ENCODE measurements around the gene PGAP6.
"Not testable (repeated sequence)": the region's sequence is repeated elsewhere in the genome, so short reads cannot be mapped to it uniquely, and the experiment has no call there.

Gene PGAP6

DNA sequence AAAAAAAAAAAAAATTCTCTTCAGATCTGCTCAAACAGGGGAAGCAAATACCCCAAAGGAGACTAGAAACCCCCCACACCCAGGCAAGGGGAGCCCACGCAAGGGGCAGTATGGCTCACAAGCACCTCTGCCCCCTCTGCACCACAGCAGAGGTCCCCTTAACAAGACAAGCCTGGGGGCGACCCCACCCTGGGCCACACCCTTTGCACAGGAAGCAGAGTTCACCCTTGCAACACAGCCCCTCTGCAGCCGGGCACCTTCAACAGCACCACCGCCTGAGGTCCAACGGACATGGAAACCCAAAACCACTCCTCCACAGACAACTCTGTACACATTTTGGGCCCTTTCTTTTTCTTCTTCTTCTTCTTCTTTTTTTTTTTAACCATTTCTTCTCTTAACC is 42.1 kb downstream of the PGAP6 start:
- no peak for FAIRE-seq
- no peak for TF ChIP-seq CTCF (IDR thresholded peaks at IDR 0.05; ENCODE audit: insufficient read depth, missing control alignments)
- DNase-seq (ENCODE audit: insufficient read length, low spot score): no peak

- no peak for TF ChIP-seq CTCF (IDR thresholded peaks at IDR 0.05; ENCODE audit: insufficient read depth, missing control alignments)
- FAIRE-seq (no peak), DNase-seq (ENCODE audit: insufficient read length, low spot score) (no peak)
Observed at GRCh38 chr16:337975-338575, 43.7 kb downstream of the PGAP6 start.

DNA sequence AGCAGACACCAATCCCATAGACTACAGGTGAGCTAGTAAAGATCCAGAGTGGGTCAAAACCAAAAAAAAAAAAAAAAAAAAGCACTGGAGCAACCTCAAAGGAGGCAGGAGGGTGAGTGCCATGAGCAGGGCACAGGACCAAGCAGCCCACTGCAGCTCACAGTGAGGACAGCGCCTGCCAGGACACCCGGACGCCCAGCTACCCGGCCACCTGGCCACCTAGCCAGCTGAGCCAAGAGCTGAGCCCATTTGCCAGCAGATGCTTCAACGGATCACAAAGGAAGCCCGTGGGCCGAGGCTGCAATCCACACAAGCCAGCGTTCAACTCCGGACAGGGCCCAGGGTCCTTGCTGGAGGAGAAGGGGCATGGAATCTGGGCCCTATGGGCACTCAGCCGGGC is 44.3 kb downstream of the PGAP6 start:
- FAIRE-seq: no peak
- no peak for DNase-seq (ENCODE audit: insufficient read length, low spot score)
- TF ChIP-seq CTCF (IDR thresholded peaks at IDR 0.05; ENCODE audit: insufficient read depth, missing control alignments): no peak

DNA sequence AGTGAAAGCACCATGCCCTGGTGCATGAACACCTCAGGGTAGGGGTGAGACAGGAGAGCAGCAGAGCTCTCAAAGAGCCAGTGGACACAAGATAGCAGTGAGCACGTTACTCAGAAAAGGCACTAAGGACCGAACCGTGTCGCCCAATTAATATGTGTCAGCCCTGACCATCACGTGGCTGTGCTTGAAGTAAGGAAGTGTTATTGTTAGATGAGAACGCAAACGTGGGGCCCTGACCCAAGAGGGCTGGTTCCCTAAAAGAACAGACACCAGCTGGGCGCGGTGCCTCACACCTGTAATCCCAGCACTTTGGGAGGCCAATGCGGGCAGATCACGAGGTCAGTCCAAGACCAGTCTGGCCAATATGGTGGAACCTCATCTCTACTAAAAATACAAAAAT is 45.5 kb downstream of the PGAP6 start:
- TF ChIP-seq CTCF (IDR thresholded peaks at IDR 0.05; ENCODE audit: insufficient read depth, missing control alignments): no peak
- no peak for FAIRE-seq
- no peak for DNase-seq (ENCODE audit: insufficient read length, low spot score)

DNA sequence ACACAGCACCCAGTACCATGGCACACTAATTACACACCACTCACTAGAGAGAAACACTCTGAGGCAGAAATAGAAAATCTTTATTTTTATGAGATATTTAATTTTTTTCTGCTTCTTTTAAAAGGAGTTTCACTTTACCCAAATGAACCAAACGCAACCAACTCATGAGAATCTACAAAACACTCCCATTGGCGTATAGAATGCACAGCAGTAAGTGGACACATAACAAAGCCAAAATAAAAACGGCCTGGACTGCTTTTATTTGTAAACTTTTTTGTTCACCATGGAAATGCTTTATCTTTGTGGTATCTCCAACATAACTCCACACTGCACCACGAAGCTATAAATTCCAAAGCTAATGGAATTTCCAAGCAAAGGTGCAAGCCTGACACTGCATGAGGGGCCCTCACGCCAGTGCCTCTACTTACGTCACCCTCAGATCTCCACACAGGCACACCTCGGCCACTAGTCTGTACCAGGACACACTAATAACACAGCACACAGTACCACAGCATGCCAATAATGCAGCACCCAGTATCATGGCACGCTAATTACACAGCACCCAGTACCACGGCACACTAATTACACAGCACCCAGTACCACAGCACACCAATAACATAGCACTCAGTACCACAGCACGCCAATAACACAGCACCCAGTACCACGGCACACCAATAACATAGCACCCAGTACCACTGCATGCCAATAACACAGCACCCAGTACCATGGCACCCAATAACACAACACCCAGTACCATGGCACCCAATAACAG is 46.7 kb downstream of the PGAP6 start:
- not testable (repeated sequence) for DNase-seq (ENCODE audit: insufficient read length, low spot score); FAIRE-seq

- FAIRE-seq: not testable (repeated sequence)
Observed at GRCh38 chr16:334164-334832, 47.5 kb downstream of the PGAP6 start.

DNA sequence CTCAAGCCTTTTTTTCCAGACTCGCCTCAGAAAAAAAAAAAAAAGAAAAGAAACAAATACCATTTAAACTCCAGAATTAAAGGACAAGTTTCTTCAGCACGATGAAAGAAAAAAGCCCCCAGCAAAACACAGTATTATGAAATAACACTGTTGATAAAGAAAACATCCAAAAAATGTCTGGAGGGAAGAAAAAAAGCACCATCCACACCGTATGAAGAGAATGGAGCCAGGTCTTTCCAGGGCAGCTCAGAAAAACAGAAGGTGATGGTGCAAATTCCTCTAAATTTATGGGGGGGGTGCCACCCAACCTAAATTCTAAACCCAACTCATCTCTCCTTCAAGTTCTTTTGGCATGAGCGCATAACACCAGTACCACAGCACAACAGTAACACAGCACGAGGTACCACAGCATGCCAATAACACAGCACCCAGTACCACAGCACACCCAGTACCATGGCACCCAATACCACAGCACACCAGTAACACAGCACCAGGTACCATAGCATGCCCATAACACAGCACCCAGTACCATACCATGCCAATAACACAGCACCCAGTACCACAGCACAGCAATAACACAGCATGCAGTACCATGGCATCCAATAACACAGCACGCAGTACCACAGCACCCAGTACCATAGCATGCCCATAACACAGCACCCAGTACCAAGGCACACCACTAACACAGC is 48.2 kb downstream of the PGAP6 start:
- TF ChIP-seq CTCF (IDR thresholded peaks at IDR 0.05; ENCODE audit: insufficient read depth, missing control alignments): no peak
- no peak for DNase-seq (ENCODE audit: insufficient read length, low spot score)
- no peak for FAIRE-seq

More at GRCh38 chr16:334164-334832, 47.5 kb downstream of the PGAP6 start:
- not testable (repeated sequence) for DNase-seq (ENCODE audit: insufficient read length, low spot score)

DNA sequence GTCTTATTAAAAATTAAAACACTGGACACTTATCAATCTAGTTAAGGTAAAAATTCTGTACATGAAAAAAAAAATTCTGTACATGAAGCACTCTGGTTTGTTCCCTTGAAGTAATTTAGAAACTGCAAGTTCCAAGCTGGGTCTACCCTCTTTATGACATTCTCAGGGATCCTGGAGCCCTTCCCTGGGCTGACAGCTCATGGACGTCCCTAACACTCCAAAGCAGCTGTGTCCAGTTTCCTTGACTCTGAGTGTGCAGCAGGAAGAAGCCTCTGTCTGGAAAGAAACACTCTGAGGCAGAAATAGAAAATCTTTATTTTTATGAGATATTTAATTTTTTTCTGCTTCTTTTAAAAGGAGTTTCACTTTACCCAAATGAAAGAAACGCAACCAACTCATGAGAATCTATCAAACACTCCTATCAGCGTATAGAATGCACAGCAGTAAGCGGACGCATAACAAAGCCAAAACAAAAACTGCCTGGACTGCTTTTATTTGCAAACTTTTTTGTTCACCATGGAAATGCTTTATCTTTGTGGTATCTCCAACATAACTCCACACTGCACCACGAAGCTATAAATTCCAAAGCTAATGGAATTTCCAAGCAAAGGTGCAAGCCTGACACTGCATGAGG is 50.5 kb downstream of the PGAP6 start:
- not testable (repeated sequence) for FAIRE-seq; DNase-seq (ENCODE audit: insufficient read length, low spot score)
